GM21367 (cell line): ENCODE data around the gene PRSS21.

Source experiments
- ATAC-seq: cut with Tn5 transposase; IDR thresholded peaks from one replicate; pipeline ENCODE4 v1.9.1; 2021; ENCODE audit not compliant: unreplicated experiment

The PRSS21 gene

GRCh38 chr16:2859686-2860265, 42.7 kb downstream of the PRSS21 start:
- no peak for ATAC-seq

DNA sequence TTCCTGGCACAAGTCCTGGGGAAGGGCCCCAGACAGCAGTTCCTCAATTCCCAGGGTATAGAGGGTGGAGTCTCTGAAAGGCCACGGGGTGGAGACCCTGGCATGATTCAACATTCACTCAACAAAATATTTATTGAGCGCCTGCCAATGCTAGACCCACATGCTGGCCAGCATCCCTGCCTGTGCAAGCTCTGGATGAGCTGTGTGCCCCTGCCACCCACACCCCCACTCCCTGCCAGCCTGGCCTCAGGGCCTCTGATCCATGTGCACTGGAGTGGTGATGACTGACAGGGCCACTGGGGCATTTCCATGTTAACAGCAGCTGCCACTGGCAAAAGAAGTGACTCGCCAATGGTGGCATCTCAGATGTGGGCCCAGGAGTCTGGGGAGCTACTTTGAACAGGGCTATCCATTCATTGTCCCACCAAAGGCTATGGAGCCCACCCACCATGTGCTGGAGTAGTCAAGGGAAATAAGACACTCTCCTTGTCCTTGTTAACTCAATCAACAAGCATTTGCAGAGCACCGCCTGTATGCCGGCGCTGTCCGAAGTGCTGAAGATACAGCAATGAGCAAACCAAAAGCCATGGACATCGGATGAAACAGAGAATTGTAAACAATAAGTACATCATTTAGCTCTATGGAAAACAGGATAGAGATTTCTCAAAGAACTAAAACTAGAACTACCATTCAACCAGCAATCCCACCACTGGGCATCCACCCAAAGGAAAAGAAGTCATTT, 44.0 kb downstream of the PRSS21 start:
- ATAC-seq, result no peak

DNA sequence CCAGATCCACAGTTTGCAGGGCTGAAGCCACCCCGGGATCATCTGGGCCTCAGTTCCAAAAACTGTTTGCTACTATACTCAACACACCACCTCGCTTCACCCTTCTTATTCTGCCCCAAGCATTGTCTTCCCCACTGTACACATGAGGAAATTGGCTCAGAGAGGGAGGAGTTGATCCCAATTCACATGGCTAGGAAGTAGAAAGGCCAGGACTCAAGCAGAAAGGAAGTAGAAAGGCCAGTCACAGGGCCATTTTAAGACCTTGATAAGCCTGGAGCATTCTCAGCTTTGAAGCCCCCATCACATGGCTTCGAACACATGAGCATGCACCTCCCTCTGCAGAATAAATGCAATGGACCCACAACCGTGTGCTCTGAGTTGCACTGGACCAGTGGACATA, 48.6 kb downstream of the PRSS21 start:
- ATAC-seq, result no peak

DNA sequence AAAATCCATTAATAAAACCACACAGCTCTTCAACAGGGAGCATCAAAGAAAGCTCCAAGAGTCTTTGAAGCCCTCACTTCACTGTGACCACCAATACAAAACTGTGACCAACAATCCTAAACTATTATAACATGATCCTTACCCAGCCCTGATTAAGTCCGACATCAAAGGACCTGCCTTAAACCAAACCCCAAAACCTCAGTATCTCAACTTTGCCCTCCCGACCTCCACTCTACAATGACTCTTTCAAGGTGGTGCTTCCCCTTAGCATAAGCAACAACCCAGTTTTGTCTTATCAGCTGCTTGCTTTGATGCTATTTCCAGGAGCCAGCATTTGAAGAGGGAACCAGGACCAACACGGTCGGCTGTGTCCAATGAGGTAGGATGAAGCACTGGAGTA, 49.4 kb downstream of the PRSS21 start:
- ATAC-seq, result no peak

- no peak for ATAC-seq
Measured at GRCh38 chr16:2867661-2867986, 50.6 kb downstream of the PRSS21 start.

- peak; percentile 80 for ATAC-seq
Measured at GRCh38 chr16:2867987-2868789, 51.2 kb downstream of the PRSS21 start.
